HG03097 (cell line): ENCODE data around the gene LRRC27.

ENCODE experiments used
- ATAC-seq: cut with Tn5 transposase; IDR thresholded peaks from one replicate; pipeline ENCODE4 v1.9.1; 2021; ENCODE audit not compliant: unreplicated experiment, low FRiP score

LRRC27 gene

DNA sequence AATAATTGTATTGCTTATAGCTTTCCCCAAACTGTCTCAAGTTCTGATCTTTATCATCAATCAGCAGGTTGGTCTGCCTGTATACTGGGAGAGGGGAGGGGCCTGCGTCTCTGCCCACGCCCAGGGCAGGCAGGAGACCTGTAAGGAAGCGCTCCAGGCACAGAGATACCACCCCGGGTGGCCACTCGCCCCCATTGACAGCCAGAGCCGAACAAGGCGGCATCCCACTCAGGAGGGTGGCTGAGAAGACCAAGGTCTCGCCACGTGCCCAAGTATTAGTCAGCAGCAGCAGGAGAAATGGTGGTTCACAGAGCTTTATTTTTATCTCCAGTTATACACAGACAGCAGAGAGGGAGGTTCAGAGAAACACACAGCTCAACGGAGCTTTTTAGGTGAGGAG is 31.4 kb upstream of the LRRC27 start:
- ATAC-seq: no peak

DNA sequence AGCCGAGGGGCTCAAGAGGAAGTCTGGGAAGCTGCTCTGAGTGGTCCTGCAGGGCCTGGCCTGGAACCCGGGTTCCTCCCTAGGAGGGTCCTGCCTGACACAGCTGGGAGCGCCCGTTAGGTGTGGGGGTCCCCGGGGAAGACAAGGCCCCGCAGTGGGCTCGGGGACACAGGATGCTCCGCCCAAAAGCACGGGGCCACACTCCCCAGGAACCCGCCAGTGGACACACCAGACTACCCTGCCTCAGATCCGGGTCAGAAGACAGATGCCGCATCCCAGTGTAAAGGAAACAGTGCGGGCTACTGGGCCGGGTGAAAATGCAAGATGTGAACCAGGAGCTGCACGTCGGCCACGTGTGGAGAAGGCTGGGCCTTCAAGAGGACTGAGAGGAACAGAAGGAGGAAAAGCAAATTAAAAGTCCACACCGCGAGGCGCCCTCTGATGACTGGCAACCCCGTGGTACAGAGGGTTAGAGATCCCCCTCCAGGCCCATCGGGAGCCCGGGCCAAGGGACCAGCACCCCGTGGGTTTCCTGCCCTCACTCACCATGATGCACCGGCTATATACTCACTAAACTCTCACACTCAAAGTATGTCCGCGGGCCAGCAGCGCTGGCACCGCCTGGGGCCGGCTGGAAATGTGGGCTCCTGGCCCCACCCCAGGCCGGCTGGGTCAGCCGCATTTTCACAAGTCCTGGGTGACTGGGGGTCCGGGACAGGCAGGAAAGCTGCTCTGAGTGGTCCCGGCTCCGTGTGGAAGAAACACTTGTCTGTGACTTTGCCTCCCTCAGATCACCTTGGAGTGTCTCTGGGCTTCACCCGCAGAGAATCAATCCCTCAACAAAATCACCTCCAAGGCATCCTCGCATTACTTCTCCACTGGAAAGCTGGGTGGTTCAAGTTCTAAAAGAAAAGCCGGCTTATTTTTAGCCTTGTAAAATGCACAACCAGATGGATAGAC is 30.3 kb upstream of the LRRC27 start:
- no peak for ATAC-seq

DNA sequence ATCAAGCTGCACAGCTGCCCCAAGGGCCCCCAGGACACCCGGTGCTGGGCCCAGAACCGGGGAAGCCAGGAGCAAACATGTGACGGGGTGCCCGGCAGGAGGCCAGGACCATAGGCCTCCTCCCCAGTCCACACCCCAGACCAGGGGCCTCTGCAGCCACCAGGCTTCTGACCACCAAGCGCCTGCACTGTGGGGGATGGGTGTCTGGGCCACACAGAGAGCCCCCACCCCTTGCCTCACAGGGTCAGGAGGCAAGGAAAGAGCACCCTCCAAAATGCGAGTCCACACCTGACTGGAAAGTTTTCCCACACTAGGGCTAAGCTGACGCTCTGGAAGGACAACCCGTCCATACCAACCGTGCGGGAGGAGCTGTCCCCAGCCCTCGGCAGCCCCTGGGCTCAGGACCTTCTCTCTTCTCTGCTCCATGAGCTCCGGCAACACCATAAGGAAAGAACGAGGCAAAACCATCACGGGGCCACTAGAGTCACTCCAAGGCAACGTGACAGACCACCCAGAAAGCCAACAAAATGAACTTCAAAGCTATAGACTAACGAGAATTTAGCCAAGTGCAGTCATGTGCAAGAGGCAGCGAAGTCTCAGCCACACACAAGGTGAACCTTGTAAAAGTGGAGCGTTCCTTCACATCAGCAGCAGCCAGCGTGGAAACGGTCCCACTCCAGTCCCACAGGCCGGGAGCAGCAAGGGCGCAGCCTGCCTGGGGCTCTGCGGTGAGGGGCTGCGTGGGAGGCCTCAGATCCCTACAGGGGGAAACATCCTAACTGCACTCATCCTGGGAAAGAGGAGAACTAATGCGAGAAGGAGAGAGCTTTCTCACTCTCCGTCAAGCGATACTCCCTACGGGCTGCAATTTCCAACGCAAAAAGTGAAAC is 29.3 kb upstream of the LRRC27 start:
- ATAC-seq: no peak

DNA sequence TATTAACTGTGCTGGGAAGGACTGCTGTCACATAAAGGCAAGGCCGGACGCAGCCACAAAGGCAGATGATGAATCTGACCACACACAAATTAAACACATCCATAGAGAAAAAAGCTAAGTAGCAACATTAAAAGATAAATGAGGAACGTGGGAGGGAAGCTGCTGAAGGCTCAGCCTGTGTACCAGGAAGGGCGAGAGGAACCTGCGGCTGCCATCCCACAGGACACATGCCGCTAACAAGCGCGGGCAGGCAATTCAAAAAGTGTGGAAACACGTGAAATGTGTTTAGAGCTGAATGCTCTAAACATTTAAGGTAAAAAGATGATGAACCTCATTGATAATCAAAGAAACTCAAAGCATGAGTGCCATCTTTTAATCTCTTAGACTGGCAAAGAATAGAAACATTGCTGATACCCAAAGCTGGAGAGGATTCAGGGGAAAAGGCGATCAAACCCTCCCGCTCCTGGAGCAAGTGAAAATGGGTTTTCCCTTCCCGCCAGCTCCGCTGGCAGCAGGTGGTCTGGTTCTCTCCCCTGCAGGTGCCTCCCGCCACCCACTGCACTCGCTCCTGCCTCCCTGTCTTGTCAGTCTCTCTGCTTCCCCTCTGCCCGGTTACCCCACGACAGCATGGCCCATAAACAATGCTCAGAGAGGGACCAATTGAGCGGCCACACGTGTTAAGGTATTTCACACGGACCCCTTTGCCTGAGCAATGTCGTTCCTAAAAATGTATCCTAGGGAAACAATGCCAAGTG is 28.5 kb upstream of the LRRC27 start:
- no peak for ATAC-seq

DNA sequence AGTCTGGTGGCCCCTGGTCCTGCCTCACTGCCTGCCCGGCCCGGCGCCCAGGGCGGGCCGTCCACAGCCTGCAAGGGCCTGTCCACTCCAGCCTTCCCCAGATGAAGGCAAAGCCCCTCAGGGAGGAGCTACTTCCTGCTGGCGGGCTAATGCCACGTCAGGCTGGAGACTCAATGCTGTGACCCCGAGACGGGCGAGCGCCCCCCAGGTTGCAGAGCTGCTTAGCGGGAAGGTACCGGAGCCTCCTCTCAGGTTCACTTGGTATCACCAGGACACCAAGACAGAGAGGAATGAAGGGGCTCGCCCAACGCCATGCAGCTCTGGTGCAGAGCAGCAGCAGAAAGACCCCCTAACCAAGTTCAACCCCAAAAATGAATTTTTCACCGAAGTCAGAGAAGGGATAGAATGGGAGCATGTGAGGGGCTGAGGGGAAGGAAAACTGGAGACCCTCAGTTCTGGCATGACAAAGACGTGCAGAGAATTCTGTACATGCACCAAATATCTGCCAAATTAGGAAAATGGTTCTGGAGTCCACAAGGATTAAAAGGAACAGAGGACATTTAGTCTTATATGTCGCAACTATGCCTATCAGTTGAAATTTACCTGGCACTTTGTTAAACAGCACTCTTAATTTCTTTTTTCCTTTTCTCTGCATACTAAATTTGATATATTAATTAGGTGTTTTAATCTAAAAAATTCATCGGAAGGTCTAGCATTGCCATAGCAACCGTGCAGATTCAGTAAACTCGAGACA is 27.1 kb upstream of the LRRC27 start:
- ATAC-seq: no peak

DNA sequence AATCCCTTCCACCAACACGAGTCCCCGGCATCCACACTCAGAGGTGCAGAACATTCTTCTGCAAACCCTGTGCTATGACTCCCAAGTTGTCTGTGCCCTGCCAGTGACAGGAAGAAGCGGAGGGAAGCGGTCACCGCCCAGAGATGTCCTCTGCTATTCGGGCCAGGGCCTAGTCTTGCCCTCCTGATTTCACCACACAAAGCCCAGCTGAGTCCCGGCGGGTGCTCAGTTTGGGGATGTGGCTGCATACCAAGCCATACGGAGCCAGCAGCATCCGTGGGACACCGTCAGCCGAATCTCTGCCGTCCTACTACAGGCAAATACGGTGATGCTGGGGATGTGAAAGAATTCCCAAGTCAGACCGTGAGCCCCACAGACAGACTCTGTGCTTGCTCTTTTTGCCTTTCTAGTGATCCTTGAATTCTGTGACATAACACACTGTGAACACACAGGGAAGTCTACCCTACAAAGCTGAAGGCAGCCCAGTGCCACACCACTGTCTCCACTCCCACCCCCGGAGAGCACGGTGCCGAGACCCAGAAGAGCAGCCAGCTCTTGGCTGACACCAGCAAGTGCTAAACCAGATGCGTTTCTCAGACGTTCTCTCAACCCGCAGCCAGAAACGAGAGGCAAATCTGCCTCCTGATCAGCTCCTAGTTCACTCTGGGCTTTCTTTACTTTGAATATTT is 26.2 kb upstream of the LRRC27 start:
- ATAC-seq: no peak

DNA sequence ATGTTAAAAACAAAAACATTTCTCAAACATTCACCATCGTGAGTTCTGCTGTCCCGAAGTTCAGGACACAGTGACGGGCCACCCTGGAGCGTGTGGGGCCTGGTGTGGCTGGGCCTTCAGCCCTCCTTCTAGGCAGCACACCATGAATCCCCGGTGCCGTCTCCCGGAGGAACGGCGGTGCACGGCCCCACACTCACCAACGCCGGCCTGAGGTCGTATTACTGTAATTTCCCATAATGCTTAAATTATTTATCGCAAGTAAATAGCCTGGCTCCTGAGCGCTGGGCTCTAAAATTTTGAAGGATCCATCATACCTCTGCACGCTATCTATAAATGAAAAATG is 25.7 kb upstream of the LRRC27 start:
- ATAC-seq: no peak

DNA sequence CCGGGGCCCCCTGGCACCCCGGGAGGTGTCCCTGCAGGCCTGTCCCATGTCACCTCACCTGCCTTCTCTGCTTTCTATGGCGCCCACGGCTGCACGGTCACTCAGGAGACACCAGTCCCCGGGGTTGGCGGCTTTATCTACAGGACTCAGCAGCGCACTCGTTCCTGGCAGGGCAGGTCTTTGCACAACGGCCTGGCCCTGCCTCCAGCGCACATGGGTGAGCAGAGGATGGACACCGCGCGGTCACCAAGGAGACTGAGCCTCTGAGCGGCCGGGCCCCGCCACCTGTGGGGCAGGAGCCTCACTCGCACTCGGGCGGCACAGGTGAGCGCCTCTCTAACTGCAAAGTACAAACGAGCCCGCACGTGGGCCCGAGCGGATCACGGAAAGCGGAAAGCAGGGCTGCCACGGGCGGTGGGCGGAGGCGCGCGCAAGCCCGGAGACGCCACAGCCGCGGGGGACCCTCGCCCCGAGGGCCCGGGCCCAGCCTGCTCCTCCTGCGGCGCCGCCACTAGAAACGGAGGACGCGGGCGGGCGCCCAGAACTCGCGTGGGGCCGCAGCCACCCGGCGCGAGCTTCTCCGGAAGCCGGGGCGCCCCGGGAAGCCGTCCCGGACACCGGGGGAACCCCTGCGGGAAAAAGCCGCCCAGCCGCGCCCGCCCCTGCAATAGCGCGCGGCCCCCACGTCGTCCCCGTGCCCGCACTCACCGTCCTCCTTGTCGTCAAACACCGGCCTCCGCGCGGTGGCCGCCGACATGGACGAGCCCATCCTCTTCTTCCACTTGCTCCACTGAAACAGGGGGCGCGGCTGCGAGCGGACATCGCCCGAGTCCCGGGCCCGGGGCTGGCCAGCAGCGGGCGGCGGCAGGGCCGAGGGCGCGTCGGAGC is 24.9 kb upstream of the LRRC27 start:
- peak; percentile 16 for ATAC-seq

DNA sequence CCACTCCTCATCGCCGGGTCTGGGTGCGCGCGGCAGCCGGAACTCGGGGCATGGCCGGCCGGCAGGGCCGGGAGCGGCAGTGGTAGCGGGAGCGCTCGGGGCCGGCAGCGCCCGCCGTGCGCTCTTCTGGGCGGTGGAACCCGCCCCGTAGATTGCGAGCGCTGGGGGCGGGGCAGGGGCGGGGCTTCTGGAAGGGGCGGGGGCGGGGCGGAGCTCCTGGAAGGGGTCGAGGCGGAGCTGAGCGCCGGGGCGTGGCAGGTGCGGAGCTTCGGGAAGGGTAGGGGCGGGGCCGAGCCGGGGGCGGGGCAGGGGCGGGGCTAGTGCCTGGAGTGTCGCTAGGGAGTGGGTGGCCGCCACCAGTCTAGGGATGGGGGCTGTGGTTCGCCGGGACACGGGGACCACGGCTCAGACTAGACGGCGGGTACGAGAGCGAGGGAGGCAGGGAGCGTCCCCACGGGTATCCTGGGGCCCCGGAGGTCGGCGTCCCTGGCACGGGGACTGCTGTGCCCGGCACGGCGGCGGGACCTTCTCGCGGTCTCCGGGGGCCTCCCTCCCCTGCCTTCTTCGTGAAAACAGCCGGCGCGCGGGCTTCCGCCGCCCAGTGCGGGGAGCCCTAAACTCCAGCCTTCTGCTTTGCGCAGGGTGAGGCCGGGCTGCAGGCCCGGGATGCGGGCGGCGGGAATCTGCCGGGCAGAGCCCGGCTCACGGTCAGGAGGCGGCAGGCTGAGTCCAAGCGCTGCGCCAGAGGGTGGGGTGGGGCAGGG is 24.0 kb upstream of the LRRC27 start, which contains the start of gene STK32C:
STK32C (minus strand) TSS at position 128 of the 764 bp plus-strand sequence; CDS start at position 11, 117 bp downstream.
- ATAC-seq: peak; percentile 54

DNA sequence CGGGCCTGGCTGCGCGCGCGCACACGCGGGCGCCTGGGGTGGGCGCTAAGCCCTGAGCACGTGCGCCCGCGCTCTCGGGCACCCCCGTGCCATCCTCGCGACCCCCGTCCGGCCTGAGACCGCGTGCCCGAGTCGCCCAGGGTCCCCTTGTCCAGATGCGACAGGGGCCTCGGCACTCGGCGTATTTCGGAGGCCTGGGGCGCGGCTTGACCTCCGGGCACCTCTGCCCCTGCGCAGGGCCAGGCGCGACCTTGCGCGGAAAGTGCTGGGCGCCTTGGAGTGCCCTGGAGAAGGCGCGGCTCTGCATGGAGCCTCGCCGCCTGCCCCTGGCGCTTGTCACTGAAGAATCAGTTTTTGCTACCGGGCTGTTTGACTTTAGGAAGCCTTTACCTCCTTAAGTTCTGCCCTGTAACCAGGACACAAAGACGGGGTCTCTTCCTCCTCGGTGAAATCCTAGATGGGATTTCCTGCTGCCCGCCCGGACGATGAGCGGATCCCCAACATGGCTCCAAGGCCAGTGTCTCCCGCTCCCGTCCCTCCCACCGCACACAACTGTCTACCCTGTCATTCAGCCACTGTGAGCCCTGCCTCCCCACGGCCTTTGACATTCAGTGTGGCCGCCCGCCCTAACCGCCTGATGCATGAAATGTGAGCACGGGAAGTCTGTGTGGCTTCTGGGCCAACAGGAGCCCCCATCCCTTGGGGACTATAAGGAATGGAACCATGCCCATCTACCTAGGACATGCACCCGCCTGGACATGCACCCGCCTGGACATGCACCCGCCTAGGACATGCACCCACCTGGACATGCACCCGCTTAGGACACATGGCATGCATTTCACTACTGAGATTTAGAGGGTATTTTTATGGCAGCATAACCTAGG is 23.2 kb upstream of the LRRC27 start:
- ATAC-seq: no peak

DNA sequence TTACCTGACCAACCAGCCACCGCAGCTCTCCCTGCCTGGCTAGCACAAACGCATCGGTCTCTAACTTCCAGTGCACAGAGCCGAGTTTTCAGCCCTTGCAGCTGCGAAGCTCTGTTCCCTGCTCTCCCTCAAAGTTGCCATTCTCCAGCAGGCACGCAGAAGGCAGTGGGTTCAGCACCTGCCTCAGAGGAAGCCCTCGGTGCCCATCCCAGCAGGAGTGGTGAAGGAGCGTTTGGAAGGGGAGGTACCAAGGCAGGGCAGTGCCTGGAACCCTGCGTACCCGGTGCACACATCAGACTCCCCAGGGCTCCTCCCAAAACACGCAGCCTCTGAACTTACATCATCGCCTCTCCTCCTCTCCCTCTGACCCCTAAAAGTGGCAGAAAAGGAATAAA is 22.5 kb upstream of the LRRC27 start:
- ATAC-seq: no peak

DNA sequence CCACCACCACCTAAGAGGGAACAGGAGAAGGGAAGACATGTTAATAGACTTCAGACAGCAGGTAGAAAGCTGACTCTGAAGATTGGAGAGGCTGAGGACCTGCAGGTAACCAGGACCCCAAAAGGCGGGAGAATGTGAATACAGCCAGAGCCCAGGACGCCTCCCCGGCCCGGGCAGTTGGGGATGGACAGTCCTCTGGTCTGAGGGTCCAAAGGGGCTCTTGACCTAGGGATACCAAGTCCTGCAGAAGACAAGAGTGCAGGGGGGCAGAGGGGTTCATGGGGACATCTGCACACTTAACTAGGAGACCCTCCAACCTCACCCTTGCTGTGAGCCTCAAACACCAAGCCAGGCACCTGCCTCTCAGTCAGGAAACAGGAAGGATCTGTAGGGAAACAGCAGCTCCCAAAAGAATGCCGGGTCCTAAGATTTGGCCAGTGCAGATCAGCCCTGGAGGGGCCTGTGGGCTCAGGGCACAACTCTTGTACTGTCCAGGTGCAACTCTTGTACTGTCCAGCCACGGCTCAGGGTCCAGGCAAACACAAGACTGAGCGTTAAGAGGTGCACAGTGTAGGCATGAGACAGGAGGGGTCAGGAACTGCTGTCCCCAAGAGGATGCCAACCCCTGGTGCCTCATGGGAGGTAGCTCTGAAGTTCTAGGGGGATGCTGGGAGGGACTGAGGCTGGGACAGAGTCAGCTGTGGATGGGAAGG is 22.0 kb upstream of the LRRC27 start:
- no peak for ATAC-seq

DNA sequence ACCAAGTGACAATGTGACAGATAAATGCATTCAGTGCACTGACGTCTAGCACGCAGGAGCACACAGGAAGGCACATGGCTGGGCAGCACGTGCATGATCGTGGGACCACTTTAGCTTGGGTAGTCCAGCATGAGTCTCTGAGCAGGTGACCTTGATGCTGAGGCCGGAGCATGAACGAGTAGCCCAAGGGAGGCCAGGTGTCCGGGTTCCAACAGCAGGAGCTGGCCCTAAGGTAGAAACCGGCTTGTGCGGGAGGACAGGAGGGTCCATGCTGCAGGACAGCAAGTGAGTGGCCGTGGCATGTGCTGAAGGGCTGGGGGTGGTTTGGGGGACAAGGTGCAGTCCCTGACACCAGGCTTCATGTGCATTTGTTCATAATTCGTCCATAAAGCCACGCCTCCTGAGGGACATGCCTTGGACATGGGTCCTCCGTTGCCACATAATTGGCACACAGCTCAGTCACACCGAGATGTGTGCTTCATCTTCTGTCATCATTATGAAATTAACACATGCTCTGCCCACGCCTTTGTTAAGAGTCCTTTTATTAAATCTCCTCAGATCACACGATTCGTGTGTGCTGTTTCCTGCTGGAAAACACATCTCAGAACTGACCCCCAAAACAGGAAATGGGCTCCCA is 21.2 kb upstream of the LRRC27 start:
- no peak for ATAC-seq

DNA sequence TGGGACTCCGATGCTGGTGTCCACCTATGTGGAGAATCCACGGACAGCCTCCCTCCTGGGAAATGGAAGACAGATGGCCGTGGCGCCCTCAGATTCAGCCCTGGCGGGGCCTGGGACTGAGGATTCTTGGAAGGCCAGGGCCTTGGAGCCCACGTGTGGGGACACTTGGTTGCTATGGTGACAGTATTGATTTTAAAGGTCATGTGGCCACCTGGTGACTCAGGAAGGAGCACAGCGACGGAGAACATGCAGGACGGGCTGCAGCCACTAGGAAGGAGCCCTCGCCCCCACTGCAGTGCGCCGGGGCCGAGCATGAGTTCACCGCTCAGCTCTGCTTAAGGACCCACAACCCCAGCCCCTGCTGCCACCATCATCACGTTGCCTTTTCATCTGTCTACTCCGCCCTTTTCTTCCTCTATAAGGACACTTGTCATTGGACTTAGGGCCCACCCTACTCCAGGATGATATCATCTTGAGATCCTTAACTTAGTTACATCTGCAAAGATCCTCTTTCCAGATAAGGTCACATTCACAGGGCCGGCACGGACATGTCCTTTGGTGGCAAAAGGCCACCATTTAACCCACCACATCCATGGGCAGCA is 20.6 kb upstream of the LRRC27 start:
- ATAC-seq: no peak

DNA sequence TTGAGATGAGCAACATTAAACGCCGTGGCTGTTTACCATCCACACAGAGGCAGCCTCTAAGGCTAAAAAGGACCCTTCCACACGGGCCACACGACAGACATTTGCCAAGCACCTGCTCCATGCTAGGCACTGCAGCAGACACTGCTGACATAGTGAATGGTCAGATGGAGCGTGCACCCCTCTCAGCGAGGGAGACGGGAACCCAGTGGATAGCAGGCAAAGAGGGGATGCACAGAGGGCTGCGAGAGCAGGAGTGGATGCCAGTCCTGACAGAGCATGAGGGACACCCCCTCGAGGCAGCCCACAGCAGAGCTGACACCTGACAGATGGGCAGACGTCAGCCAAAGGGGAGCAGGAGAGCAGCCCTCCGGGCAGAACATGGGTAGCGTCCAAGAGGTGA is 18.7 kb upstream of the LRRC27 start:
- no peak for ATAC-seq
